GM12801 (cell line): ENCODE measurements around the gene ELP1.

Experiments
- CTCF ChIP-seq: IDR thresholded peaks from one replicate; pipeline ENCODE4 v1.5.1; 2011; ENCODE audit warnings: control low read depth; ENCODE audit not compliant: insufficient read length; ENCODE audit errors: extremely low read depth

ELP1 gene

GRCh38 chr9:108933718-108934322 is at the start of gene ELP1:
Gene ELP1 (minus strand): TSS chr9:108934124. CDS start chr9:108931146, 2,978 bp downstream.
- no peak for TF ChIP-seq CTCF

GRCh38 chr9:108980893-108981292 is 47.0 kb upstream of the ELP1 start:
- TF ChIP-seq CTCF, result no peak

GRCh38 chr9:108978205-108978604 is 44.3 kb upstream of the ELP1 start:
- no peak for TF ChIP-seq CTCF

- no peak for TF ChIP-seq CTCF
Observed at GRCh38 chr9:108973895-108974294, 40.0 kb upstream of the ELP1 start.

- no peak for TF ChIP-seq CTCF
Observed at GRCh38 chr9:108972626-108973209, 38.8 kb upstream of the ELP1 start.

- TF ChIP-seq CTCF, result no peak
Observed at GRCh38 chr9:108972186-108972585, 38.3 kb upstream of the ELP1 start.

GRCh38 chr9:108967916-108968315 is 34.0 kb upstream of the ELP1 start:
- TF ChIP-seq CTCF, result no peak
